A549 (cell line): Measurements from ENCODE around the gene KCNN2. TPM values are rescaled to one million over a fixed set of nuclear protein-coding genes. Genes with fewer than 3 reads are reported as not detected.
A peak's percentile ranks its signal among the peaks of the same experiment; 100 is the strongest.

ENCODE experiments used
- ATAC-seq, 2 experiments: fragments of 200-7000 bp in 1 of 2; fragments of >200 bp in 1 of 2; cut with Nextera tagmentation in 1 of 2; cut with Tn5 transposase in 1 of 2; 3 replicates each; pipeline versions ENCODE4 v1.8.0 to v1.9.1; 2018 to 2020; ENCODE audit warnings: mild to moderate bottlenecking in 1 of 2, moderate library complexity in 1 of 2
- CTCF ChIA-PET: fragments of 300-600 bp; sonication (Branson Sonifier 250); formaldehyde crosslinking; extraction: SDS; loops from one replicate; lab custom pipeline; 2021; ENCODE audit warnings: antibody characterized with exemption, inconsistent platforms; lab: Yijun Ruan, JAX
- POLR2A ChIA-PET: fragments of 350-600 bp; formaldehyde crosslinking; extraction: SDS; loops from one replicate; lab custom pipeline; 2021; ENCODE audit warnings: antibody characterized with exemption, inconsistent platforms; lab: Yijun Ruan, JAX
- DNase-seq, 2 experiments: peaks; one replicate each; pipeline versions ENCODE4 v3.0.0 to v3.0.0-alpha.2; 2011 to 2016; ENCODE audit warnings: low read depth in 1 of 2, low spot score in 1 of 2
- FAIRE-seq: peaks from 2 replicates; lab custom pipeline; 2011; peaks lifted over from hg19 to GRCh38; lab: Jason Lieb, UNC
- H3K27ac ChIP-seq, 2 experiments: fragments of >200 bp; sonication (Bioruptor Twin); formaldehyde crosslinking; 3 replicates each; pipeline ENCODE4 v1.5.1; 2016 to 2017
- H3K4me1 ChIP-seq: fragments of >200 bp; sonication (Bioruptor Twin); formaldehyde crosslinking; 3 replicates; pipeline ENCODE4 v1.6.1; 2016
- H3K4me2 ChIP-seq: fragments of >200 bp; sonication (Bioruptor Twin); formaldehyde crosslinking; 3 replicates; pipeline ENCODE4 v1.6.1; 2016
- H3K4me3 ChIP-seq: fragments of >200 bp; sonication (Bioruptor Twin); formaldehyde crosslinking; 3 replicates; pipeline ENCODE4 v1.5.1; 2016
- H3K9me3 ChIP-seq: fragments of >200 bp; sonication (Bioruptor Twin); formaldehyde crosslinking; 3 replicates; pipeline ENCODE4 v1.6.1; 2016
- CEBPB ChIP-seq, 2 experiments: fragments of >200 bp in 1 of 2; sonication (Bioruptor Twin) in 1 of 2; formaldehyde crosslinking in 1 of 2; IDR thresholded peaks; 2 replicates each; pipeline ENCODE4 v1.6.1; 2012 to 2016
- CHD2 ChIP-seq: fragments of 150-350 bp; IDR thresholded peaks from 2 replicates; pipeline ENCODE4 v1.6.1; 2014; ENCODE audit warnings: low read length; ENCODE audit not compliant: partially characterized antibody
- EHF ChIP-seq: fragments of 250-450 bp; sonication (Bioruptor Pico); IDR thresholded peaks from 2 replicates; pipeline ENCODE4 v1.5.0; 2020; ENCODE audit warnings: mild to moderate bottlenecking
- ESRRA ChIP-seq: fragments of 150-350 bp; IDR thresholded peaks from 2 replicates; pipeline ENCODE4 v1.6.1; 2014; ENCODE audit warnings: mild to moderate bottlenecking, low read length, borderline replicate concordance
- JUN ChIP-seq, 2 experiments: fragments of >200 bp; sonication (Bioruptor Twin); formaldehyde crosslinking; IDR thresholded peaks; 2 replicates in 1 of 2; 3 replicates in 1 of 2; pipeline ENCODE4 v1.6.1; 2016 to 2017
- MYC ChIP-seq: IDR thresholded peaks from 2 replicates; pipeline ENCODE4 v1.6.1; 2012; ENCODE audit warnings: mild to moderate bottlenecking, inconsistent platforms, low read length, improper control_type of control experiment, borderline replicate concordance
- PHF8 ChIP-seq: fragments of 200-600 bp; sonication (generic); IDR thresholded peaks from 2 replicates; pipeline ENCODE4 v1.6.1; 2016; ENCODE audit warnings: low read depth, mild to moderate bottlenecking, antibody characterized with exemption, moderate library complexity, borderline replicate concordance
- POLR2AphosphoS2 ChIP-seq: conservative IDR thresholded peaks from 2 replicates; pipeline ENCODE4 v1.6.1; 2012; ENCODE audit warnings: low read length, improper control_type of control experiment, inconsistent platforms
- RAD21 ChIP-seq, 2 experiments: fragments of >200 bp in 1 of 2; sonication (Bioruptor Twin) in 1 of 2; formaldehyde crosslinking in 1 of 2; IDR thresholded peaks in 1 of 2; conservative IDR thresholded peaks in 1 of 2; 2 replicates in 1 of 2; 3 replicates in 1 of 2; pipeline ENCODE4 v1.6.1; 2012 to 2018; ENCODE audit warnings: inconsistent platforms in 1 of 2
- RCOR1 ChIP-seq: fragments of 150-350 bp; IDR thresholded peaks from 2 replicates; pipeline ENCODE4 v1.6.1; 2014; ENCODE audit warnings: antibody characterized with exemption, low read length, low read depth
- SMC3 ChIP-seq: fragments of >200 bp; sonication (Bioruptor Twin); formaldehyde crosslinking; IDR thresholded peaks from 3 replicates; pipeline ENCODE4 v1.6.1; 2018; ENCODE audit warnings: inconsistent platforms
- ZC3H11A ChIP-seq: fragments of 450-650 bp; IDR thresholded peaks from 2 replicates; pipeline ENCODE4 v1.6.1; 2014; ENCODE audit warnings: antibody characterized with exemption, mild to moderate bottlenecking
- ZNF302 ChIP-seq: fragments of 250-450 bp; sonication (Bioruptor Pico); IDR thresholded peaks from 2 replicates; pipeline ENCODE4 v1.9.0; 2021; ENCODE audit warnings: inconsistent platforms, mild to moderate bottlenecking, moderate library complexity
- WGBS: methylation state at CpG from one replicate; pipeline ENCODE4 v1.1.6; 2017; ENCODE audit errors: missing lambda C conversion rate; 5-methylcytosine and 5-hydroxymethylcytosine counted together
- polyA plus RNA-seq, 4 experiments: library from polyadenylated mRNA; depleted of rRNA in 3 of 4; stranded (reverse); fragments of >200 nt; fragmentation: RNase III in 1 of 4; extraction: RNeasy Plus Mini Kit Qiagen cat#74134 plus additional on column Dnase treatment in 1 of 4; gene quantifications; 2 replicates in 3 of 4; 3 replicates in 1 of 4; pipeline ENCODE4 v1.2.3, GENCODE V29; 2011 to 2017
- TF ChIP-seq, protein P1 (sequence below): fragments of >200 bp; sonication (Bioruptor Twin); formaldehyde crosslinking; IDR thresholded peaks from 3 replicates; pipeline ENCODE4 v1.5.1; 2016
- TF ChIP-seq, protein P2 (sequence below): fragments of >200 bp; sonication (Bioruptor Twin); formaldehyde crosslinking; IDR thresholded peaks from 3 replicates; pipeline ENCODE4 v1.6.1; 2016
- TF ChIP-seq, protein P3 (sequence below): fragments of 200-600 bp; sonication (generic); IDR thresholded peaks from 2 replicates; pipeline ENCODE4 v1.6.1; 2016; ENCODE audit warnings: antibody characterized with exemption, mild to moderate bottlenecking, moderate library complexity

Gene KCNN2
- polyA plus RNA-seq, 2 of the 4 experiments (the other 2 are of a cell fraction): 0.04 to 0.06 TPM

DNA sequence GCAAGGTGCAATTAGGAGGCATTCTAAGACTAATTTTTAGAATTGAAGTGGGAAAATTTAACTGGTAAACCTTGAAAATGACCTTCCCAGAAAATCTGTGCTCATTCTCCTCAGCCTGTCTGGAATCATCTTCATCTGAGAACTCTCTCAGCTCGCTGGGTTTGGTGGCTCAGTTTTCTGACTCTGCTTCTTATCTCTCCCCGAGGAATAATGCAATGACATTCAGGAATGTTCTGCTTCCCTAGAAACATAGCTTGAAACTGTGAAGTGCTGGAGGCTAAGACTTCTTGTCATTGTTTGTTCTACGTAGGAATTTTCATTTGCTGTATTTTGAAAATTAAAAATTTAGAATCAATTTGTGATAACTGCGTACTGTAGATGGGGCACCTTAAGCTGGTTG, 86.6 kb downstream of the KCNN2 start:
- TF ChIP-seq EHF (CRISPR knock-in tag) (no peak), RCOR1 (no peak), PHF8 (no peak), ZNF302 (CRISPR knock-in tag) (no peak), POLR2AphosphoS2 (no peak), ZC3H11A (no peak)
- no peak for FAIRE-seq
- CTCF ChIA-PET: interaction anchor here (1.2 to 4.8 kb wide), 8 partner anchors 10 to 840 kb away, joined by 3 to 49 read pairs (median 18); no protein-coding TSS in a partner anchor
- H3K4me2 ChIP-seq: no peak overlapping the region
- POLR2A ChIA-PET: no interaction called here
- no peak for ATAC-seq
- 4% methylated on average over 4 of the region's 4 CpGs for WGBS
- no peak overlapping the region for H3K4me3 ChIP-seq
- no peaks in the 10 kb centered on the region for H3K9me3 ChIP-seq
- no peak overlapping the region for H3K27ac ChIP-seq
- DNase-seq: no peak
- no peaks in the 10 kb centered on the region for H3K4me1 ChIP-seq

DNA sequence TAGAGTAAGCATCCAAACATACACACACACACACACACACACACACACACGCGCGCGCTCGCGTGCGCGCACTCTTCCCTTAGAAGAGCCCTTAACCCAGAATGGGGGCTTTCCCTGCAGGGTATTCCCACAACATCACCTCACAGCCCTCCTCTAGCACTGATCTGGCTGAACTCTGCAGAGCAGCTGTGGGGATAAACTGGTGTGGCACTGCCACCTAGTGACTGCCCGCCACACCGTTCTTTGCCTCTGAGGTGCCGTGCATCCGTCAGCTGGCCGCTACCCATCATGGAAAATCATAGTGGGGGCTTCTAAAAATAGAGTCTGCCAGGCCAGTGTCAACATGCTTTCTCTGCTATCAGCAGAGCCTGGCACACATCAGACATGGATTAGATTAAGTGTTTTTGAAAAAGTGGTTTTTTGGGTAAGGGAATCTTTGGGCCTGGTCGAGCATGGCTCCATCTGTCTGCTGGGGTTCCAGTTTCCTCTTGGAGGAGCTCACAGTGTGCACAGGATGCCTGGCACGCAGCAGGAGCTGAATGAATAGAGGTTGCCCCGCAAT, 88.1 kb downstream of the KCNN2 start:
- POLR2A ChIA-PET: no interaction called here
- DNase-seq: peak; percentile 45 to 57
- WGBS: 2% methylated on average over 16 of the region's 16 CpGs
- Histone ChIP-seq H3K4me3 (no peak overlapping the region), H3K4me2 (peak overlapping the region; percentile 33; the same call in 1 of the 3 replicates), H3K27ac (no peak overlapping the region), H3K4me1 (no peaks in the 10 kb centered on the region), H3K9me3 (no peaks in the 10 kb centered on the region)
- CTCF ChIA-PET: interaction anchor here (0.7 to 4.8 kb wide), 38 partner anchors 8 to 1904 kb away, joined by 3 to 49 read pairs (median 3); no protein-coding TSS in a partner anchor
- FAIRE-seq: no peak
- ATAC-seq: peak; percentile 99 to 100
- peak; percentile 83 to 87 for TF ChIP-seq RAD21 (conservative IDR thresholded peaks at IDR 0.05 in 1 of 2, IDR thresholded peaks at IDR 0.05 in 1 of 2)
- TF ChIP-seq, protein P1, sequence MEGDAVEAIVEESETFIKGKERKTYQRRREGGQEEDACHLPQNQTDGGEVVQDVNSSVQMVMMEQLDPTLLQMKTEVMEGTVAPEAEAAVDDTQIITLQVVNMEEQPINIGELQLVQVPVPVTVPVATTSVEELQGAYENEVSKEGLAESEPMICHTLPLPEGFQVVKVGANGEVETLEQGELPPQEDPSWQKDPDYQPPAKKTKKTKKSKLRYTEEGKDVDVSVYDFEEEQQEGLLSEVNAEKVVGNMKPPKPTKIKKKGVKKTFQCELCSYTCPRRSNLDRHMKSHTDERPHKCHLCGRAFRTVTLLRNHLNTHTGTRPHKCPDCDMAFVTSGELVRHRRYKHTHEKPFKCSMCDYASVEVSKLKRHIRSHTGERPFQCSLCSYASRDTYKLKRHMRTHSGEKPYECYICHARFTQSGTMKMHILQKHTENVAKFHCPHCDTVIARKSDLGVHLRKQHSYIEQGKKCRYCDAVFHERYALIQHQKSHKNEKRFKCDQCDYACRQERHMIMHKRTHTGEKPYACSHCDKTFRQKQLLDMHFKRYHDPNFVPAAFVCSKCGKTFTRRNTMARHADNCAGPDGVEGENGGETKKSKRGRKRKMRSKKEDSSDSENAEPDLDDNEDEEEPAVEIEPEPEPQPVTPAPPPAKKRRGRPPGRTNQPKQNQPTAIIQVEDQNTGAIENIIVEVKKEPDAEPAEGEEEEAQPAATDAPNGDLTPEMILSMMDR: peak; percentile 78
- TF ChIP-seq SMC3: peak; percentile 79
- TF ChIP-seq JUN (IDR thresholded peaks at IDR 0.05): no peak
- no peak for TF ChIP-seq CHD2

DNA sequence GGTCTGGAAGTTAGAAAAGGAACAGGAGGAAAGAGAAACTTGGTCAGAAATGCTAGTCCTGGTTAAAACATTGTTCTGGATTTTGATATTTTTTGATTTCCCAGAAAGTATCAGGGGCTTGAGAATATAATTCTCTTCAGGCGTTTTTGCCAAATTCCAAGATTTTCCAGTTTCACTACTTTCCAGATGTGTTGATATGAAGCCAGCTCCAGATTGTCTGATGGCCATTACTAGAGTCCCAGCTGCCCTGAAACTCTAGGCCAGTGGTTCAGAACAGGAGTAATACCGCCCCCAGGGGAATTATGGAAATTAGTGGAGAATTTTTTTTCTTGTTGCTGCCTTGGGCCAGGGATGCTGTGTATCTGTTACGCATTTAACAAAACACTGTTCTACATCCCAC, 88.6 kb downstream of the KCNN2 start:
- Histone ChIP-seq H3K4me1 (no peaks in the 10 kb centered on the region), H3K4me2 (no peak overlapping the region), H3K27ac (no peak overlapping the region), H3K9me3 (no peaks in the 10 kb centered on the region), H3K4me3 (no peak overlapping the region)
- ChIA-PET POLR2A (no interaction called here), CTCF (interaction anchor here (0.7 to 4.8 kb wide), 30 partner anchors 9 to 1904 kb away, joined by 3 to 49 read pairs (median 4); no protein-coding TSS in a partner anchor)
- peak in 1 of 2 experiments; percentile 2 for DNase-seq
- WGBS: 35% methylated on average over 3 of the region's 3 CpGs
- TF ChIP-seq, protein P2, sequence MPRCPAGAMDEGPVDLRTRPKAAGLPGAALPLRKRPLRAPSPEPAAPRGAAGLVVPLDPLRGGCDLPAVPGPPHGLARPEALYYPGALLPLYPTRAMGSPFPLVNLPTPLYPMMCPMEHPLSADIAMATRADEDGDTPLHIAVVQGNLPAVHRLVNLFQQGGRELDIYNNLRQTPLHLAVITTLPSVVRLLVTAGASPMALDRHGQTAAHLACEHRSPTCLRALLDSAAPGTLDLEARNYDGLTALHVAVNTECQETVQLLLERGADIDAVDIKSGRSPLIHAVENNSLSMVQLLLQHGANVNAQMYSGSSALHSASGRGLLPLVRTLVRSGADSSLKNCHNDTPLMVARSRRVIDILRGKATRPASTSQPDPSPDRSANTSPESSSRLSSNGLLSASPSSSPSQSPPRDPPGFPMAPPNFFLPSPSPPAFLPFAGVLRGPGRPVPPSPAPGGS: no peak
- TF ChIP-seq, protein P3, sequence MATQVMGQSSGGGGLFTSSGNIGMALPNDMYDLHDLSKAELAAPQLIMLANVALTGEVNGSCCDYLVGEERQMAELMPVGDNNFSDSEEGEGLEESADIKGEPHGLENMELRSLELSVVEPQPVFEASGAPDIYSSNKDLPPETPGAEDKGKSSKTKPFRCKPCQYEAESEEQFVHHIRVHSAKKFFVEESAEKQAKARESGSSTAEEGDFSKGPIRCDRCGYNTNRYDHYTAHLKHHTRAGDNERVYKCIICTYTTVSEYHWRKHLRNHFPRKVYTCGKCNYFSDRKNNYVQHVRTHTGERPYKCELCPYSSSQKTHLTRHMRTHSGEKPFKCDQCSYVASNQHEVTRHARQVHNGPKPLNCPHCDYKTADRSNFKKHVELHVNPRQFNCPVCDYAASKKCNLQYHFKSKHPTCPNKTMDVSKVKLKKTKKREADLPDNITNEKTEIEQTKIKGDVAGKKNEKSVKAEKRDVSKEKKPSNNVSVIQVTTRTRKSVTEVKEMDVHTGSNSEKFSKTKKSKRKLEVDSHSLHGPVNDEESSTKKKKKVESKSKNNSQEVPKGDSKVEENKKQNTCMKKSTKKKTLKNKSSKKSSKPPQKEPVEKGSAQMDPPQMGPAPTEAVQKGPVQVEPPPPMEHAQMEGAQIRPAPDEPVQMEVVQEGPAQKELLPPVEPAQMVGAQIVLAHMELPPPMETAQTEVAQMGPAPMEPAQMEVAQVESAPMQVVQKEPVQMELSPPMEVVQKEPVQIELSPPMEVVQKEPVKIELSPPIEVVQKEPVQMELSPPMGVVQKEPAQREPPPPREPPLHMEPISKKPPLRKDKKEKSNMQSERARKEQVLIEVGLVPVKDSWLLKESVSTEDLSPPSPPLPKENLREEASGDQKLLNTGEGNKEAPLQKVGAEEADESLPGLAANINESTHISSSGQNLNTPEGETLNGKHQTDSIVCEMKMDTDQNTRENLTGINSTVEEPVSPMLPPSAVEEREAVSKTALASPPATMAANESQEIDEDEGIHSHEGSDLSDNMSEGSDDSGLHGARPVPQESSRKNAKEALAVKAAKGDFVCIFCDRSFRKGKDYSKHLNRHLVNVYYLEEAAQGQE: no peak
- TF ChIP-seq MYC (no peak), ESRRA (no peak), CEBPB (IDR thresholded peaks at IDR 0.05) (no peak), JUN (IDR thresholded peaks at IDR 0.05) (no peak)
- no peak for FAIRE-seq
- peak; percentile 63 to 67 for ATAC-seq
